ENCODE data around the gene AGMO. TPM values are rescaled to one million over a fixed set of nuclear protein-coding genes. Genes with fewer than 3 reads are reported as not detected.

Gene AGMO
- total RNA-seq, 4 donors from 2014 or later, result 0.17 to 0.83 (median 0.45) TPM; not detected in 1

GRCh38 chr7:15345216-15345615 lies 216.6 kb downstream of the AGMO start:
- Histone ChIP-seq H3K27ac (replicated peaks in 1 of 4) (no peak overlapping the region), H3K9me3 (peaks cover 0 to 4% (median 0%) of the 10 kb centered on the region in 4 donors), H3K36me3 (no peaks in the 10 kb centered on the region), H3K4me1 (no peaks in the 10 kb centered on the region), H3K4me3 (no peak overlapping the region), H3K27me3 (no peaks in the 10 kb centered on the region)
- DNase-seq (ENCODE audit: extremely low spot score), result no peak
- TF ChIP-seq POLR2AphosphoS5 (IDR thresholded peaks at IDR 0.05), result no peak
- TF ChIP-seq POLR2A (IDR thresholded peaks at IDR 0.05; ENCODE audit: low read depth), result no peak
- no peak for TF ChIP-seq EP300 (IDR thresholded peaks at IDR 0.05)
- no peak for TF ChIP-seq CTCF (IDR thresholded peaks at IDR 0.05)
- intact Hi-C loops (cut with DNase I), result no loop called here
- 37% methylated on average over 1 of the region's 1 CpG for WGBS

- Histone ChIP-seq H3K9me3 (peaks cover 0 to 17% (median 4%) of the 10 kb centered on the region in 4 donors), H3K27me3 (no peaks in the 10 kb centered on the region), H3K4me1 (no peaks in the 10 kb centered on the region), H3K36me3 (no peaks in the 10 kb centered on the region), H3K4me3 (no peak overlapping the region), H3K27ac (replicated peaks in 1 of 4) (no peak overlapping the region)
- no peak for DNase-seq (ENCODE audit: extremely low spot score)
- TF ChIP-seq CTCF (IDR thresholded peaks at IDR 0.05) (no peak), POLR2A (IDR thresholded peaks at IDR 0.05; ENCODE audit: low read depth) (no peak), POLR2AphosphoS5 (IDR thresholded peaks at IDR 0.05) (no peak), EP300 (IDR thresholded peaks at IDR 0.05) (no peak)
- intact Hi-C loops (cut with DNase I), result no loop called here
- whole genome bisulfite sequencing, result 70% methylated on average over 4 of the region's 4 CpGs
Measured at GRCh38 chr7:15341817-15342216, 220.0 kb downstream of the AGMO start.

GRCh38 chr7:15336146-15336545 lies 225.7 kb downstream of the AGMO start:
- WGBS, result 78% methylated on average over 1 of the region's 1 CpG
- no peak overlapping the region for H3K27ac ChIP-seq (replicated peaks in 1 of 4)
- intact Hi-C loops (cut with DNase I), result no loop called here

GRCh38 chr7:15335390-15335789 lies 226.4 kb downstream of the AGMO start:
- intact Hi-C loops (cut with DNase I), result no loop called here
- Histone ChIP-seq H3K4me1 (peaks cover 0 to 9% (median 1%) of the 10 kb centered on the region in 4 donors), H3K9me3 (peaks cover 0 to 13% (median 4%) of the 10 kb centered on the region in 4 donors), H3K27me3 (no peaks in the 10 kb centered on the region), H3K4me3 (no peak overlapping the region), H3K36me3 (no peaks in the 10 kb centered on the region), H3K27ac (replicated peaks in 1 of 4) (no peak overlapping the region)
- DNase-seq (ENCODE audit: extremely low spot score), result no peak
- WGBS, result 66% methylated on average over 6 of the region's 6 CpGs
- TF ChIP-seq EP300 (IDR thresholded peaks at IDR 0.05), result no peak
- no peak for TF ChIP-seq POLR2AphosphoS5 (IDR thresholded peaks at IDR 0.05)
- no peak for TF ChIP-seq CTCF (IDR thresholded peaks at IDR 0.05)
- no peak for TF ChIP-seq POLR2A (IDR thresholded peaks at IDR 0.05; ENCODE audit: low read depth)

More at GRCh38 chr7:15336146-15336545, 225.7 kb downstream of the AGMO start:
- no peaks in the 10 kb centered on the region for H3K27me3 ChIP-seq
- no peaks in the 10 kb centered on the region for H3K36me3 ChIP-seq
- peaks cover 0 to 9% (median 1%) of the 10 kb centered on the region in 4 donors for H3K4me1 ChIP-seq
- no peak for DNase-seq (ENCODE audit: extremely low spot score)
- no peak overlapping the region for H3K4me3 ChIP-seq
- TF ChIP-seq EP300 (IDR thresholded peaks at IDR 0.05) (no peak), CTCF (IDR thresholded peaks at IDR 0.05) (no peak), POLR2A (IDR thresholded peaks at IDR 0.05; ENCODE audit: low read depth) (no peak), POLR2AphosphoS5 (IDR thresholded peaks at IDR 0.05) (no peak)
- H3K9me3 ChIP-seq, result peaks cover 0 to 17% (median 4%) of the 10 kb centered on the region in 4 donors
